Measurements from ENCODE around the gene FILIP1L. TPM values are rescaled to one million over a fixed set of nuclear protein-coding genes. Genes with fewer than 3 reads are reported as not detected.

Gene FILIP1L
- total and polyA plus RNA-seq, 2 experiments from 2014 or later: 0.45 to 0.82 TPM

DNA sequence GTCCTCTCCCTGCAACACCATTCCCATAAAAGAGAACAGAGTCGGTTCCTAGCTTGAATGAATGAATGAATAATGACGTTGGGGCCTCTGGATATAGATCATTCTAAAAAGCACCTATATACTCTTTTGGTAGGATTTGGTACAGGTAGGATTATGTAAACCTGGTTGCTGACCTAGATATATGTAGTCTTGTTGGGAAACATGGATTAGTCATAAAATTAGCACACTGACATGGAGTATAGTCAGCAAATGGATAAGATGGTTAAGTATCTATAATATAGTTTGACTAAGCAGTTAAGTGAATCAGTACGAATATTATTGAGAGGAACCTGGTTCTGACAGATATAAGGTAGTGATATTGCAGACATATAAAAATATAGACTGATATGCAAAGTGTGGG lies 142.5 kb downstream of the FILIP1L start:
- no peak overlapping the region for H3K4me3 ChIP-seq
- no peaks in the 10 kb centered on the region for H3K4me1 ChIP-seq (ENCODE audit: low read depth)
- no peak for DNase-seq (ENCODE audit: low read depth in 1 of 2, low spot score in 1 of 2)
- H3K36me3 ChIP-seq: no peaks in the 10 kb centered on the region
- H3K27ac ChIP-seq: no peak overlapping the region
- H3K9me3 ChIP-seq (ENCODE audit: low read depth): no peaks in the 10 kb centered on the region
- H3K27me3 ChIP-seq: no peaks in the 10 kb centered on the region
- TF ChIP-seq, protein P1, sequence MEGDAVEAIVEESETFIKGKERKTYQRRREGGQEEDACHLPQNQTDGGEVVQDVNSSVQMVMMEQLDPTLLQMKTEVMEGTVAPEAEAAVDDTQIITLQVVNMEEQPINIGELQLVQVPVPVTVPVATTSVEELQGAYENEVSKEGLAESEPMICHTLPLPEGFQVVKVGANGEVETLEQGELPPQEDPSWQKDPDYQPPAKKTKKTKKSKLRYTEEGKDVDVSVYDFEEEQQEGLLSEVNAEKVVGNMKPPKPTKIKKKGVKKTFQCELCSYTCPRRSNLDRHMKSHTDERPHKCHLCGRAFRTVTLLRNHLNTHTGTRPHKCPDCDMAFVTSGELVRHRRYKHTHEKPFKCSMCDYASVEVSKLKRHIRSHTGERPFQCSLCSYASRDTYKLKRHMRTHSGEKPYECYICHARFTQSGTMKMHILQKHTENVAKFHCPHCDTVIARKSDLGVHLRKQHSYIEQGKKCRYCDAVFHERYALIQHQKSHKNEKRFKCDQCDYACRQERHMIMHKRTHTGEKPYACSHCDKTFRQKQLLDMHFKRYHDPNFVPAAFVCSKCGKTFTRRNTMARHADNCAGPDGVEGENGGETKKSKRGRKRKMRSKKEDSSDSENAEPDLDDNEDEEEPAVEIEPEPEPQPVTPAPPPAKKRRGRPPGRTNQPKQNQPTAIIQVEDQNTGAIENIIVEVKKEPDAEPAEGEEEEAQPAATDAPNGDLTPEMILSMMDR (IDR thresholded peaks at IDR 0.05; ENCODE audit: low read depth, low read length): no peak

DNA sequence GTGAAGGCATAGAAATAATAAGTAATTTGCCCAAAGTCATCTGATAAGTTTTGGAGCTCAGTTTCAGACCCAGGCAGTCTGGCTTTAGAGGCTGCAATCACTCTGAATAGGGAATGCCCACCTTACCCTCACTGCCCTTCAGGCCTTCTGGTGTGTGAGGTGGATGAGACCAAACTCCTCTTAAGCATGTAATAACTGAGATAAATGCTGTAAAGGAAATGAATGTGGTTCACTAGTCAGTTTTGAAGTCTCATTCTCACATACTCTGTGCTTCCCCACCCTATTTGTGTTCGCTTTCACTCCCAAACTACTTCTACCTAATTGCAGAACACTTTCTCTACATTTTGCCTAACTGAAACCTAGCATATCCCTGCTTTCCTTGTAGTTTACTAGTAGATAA lies 144.1 kb downstream of the FILIP1L start:
- Histone ChIP-seq H3K27me3 (peaks cover 7% of the 10 kb centered on the region), H3K4me1 (ENCODE audit: low read depth) (no peaks in the 10 kb centered on the region), H3K9me3 (ENCODE audit: low read depth) (no peaks in the 10 kb centered on the region), H3K36me3 (no peaks in the 10 kb centered on the region), H3K27ac (no peak overlapping the region), H3K4me3 (no peak overlapping the region)
- TF ChIP-seq, protein P1 (IDR thresholded peaks at IDR 0.05; ENCODE audit: low read depth, low read length): no peak
- no peak for DNase-seq (ENCODE audit: low read depth in 1 of 2, low spot score in 1 of 2)

DNA sequence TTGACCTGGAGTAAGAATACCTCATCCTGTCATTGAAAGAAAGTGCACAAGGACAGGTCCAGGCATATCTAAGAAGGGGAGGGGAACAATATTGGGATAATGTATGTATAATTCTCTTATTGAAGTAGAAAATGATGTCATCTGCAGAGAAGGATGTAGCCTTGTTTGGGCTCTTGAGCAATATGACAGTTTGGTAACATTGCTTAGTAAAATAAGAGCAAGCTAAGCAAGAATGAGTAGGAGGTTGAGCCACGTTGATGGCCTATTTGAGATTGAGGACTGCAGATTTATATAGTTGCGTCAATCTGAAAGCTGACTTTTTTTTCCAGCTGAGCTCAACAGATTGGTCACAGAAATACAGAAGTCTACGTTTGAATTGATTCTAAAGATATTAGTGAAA lies 145.2 kb downstream of the FILIP1L start:
- TF ChIP-seq, protein P1 (IDR thresholded peaks at IDR 0.05; ENCODE audit: low read depth, low read length): no peak
- Histone ChIP-seq H3K9me3 (ENCODE audit: low read depth) (no peaks in the 10 kb centered on the region), H3K4me3 (no peak overlapping the region), H3K27ac (no peak overlapping the region), H3K36me3 (no peaks in the 10 kb centered on the region), H3K27me3 (peaks cover 7% of the 10 kb centered on the region), H3K4me1 (ENCODE audit: low read depth) (no peaks in the 10 kb centered on the region)
- DNase-seq (ENCODE audit: low read depth in 1 of 2, low spot score in 1 of 2): peak in 1 of 2 donors; percentile 59

DNA sequence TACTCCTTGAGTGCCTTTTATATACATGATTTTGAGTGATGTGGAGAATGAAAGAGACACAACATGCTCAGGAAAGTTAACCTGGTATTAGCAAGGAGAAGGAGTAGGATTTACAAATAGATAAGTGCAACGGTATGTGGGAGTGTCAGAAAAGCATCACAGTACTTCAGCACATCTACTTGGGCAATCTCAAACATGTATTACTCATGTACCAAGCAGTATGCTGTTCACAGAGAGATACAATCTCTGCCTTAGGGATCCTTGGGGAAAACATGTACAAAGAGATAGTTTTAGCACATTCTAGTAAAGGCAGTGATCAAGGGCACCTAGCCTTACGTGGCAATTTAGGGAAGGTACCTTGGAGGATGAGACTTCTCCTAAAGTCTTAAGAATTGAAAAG lies 146.5 kb downstream of the FILIP1L start:
- no peak overlapping the region for H3K4me3 ChIP-seq
- H3K27ac ChIP-seq: no peak overlapping the region
- H3K27me3 ChIP-seq: peaks cover 11% of the 10 kb centered on the region
- no peaks in the 10 kb centered on the region for H3K4me1 ChIP-seq (ENCODE audit: low read depth)
- H3K9me3 ChIP-seq (ENCODE audit: low read depth): no peaks in the 10 kb centered on the region
- H3K36me3 ChIP-seq: no peaks in the 10 kb centered on the region
- TF ChIP-seq, protein P1 (IDR thresholded peaks at IDR 0.05; ENCODE audit: low read depth, low read length): no peak
- DNase-seq (ENCODE audit: low read depth in 1 of 2, low spot score in 1 of 2): peak in 1 of 2 donors; percentile 62

DNA sequence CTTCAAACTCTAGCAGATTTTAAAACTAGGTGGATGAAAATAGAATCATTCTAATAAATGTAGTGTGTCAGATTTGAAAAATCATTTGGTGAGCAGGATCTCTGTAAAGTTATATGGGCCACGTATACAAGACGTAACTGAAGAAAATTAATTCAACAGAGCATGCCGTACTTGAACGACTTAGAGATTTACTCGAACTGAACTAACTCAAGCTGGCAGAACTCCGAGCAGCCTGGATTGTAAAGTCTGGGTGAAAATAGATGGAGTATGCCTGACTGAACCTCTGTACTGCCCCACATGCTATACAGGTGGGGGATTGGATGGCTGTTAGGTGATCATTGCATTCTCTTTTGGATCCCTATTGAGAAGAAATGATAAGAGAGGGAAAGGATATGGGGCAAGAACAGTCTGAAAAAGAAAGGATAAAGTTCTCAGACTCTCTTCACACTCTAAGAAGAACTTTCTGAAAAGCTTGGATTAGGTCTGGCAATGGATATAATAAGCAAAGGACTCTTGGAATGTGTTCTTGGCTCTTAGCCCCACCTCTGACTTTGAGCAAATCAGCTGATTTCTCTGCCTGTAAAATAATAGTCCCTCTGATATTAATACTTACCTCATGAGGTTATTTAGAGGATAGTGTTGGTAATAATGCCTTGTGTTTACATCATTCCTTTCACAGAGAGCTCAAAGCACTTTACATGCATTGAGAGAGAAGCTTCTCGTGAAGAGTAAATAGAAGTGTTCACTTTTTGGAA lies 147.5 kb downstream of the FILIP1L start:
- Histone ChIP-seq H3K4me1 (ENCODE audit: low read depth) (no peaks in the 10 kb centered on the region), H3K27me3 (peaks cover 18% of the 10 kb centered on the region), H3K4me3 (no peak overlapping the region), H3K9me3 (ENCODE audit: low read depth) (no peaks in the 10 kb centered on the region), H3K27ac (no peak overlapping the region), H3K36me3 (no peaks in the 10 kb centered on the region)
- TF ChIP-seq, protein P1 (IDR thresholded peaks at IDR 0.05; ENCODE audit: low read depth, low read length): no peak
- peak in 1 of 2 donors; percentile 73 for DNase-seq (ENCODE audit: low read depth in 1 of 2, low spot score in 1 of 2)
